Ectodermal cell (in vitro differentiated cells): ENCODE data around the gene SLC44A3.

Experiments
- H3K27ac ChIP-seq: 2 replicates; pipeline ENCODE4 v1.7.0; 2013; ENCODE audit warnings: mild to moderate bottlenecking, low read depth, low read length; ENCODE audit not compliant: insufficient read depth, poor library complexity, severe bottlenecking
- H3K27me3 ChIP-seq: 2 replicates; pipeline ENCODE4 v1.7.0; 2013; ENCODE audit warnings: mild to moderate bottlenecking, low read length; ENCODE audit not compliant: insufficient read depth, control insufficient read depth, poor library complexity, severe bottlenecking
- H3K36me3 ChIP-seq: one replicate; pipeline ENCODE4 v1.7.0; 2013; ENCODE audit warnings: low read length; ENCODE audit not compliant: control insufficient read depth, insufficient read depth
- H3K4me1 ChIP-seq: one replicate; pipeline ENCODE4 v1.7.0; 2013; ENCODE audit warnings: low read length; ENCODE audit not compliant: control insufficient read depth, insufficient read depth
- H3K4me3 ChIP-seq: 2 replicates; pipeline ENCODE4 v1.7.0; 2013; ENCODE audit warnings: low read depth, low read length, control low read depth; ENCODE audit not compliant: insufficient read depth
- H3K9me3 ChIP-seq: 2 replicates; pipeline ENCODE4 v1.7.0; 2013; ENCODE audit warnings: mild to moderate bottlenecking, low read length, moderate library complexity; ENCODE audit not compliant: control insufficient read depth
- WGBS, 2 experiments: methylation state at CpG; one replicate each; pipeline ENCODE4 v1.1.7; 2013; ENCODE audit warnings: missing lambda C conversion rate in 2 of 2; 5-methylcytosine and 5-hydroxymethylcytosine counted together

Gene SLC44A3

DNA sequence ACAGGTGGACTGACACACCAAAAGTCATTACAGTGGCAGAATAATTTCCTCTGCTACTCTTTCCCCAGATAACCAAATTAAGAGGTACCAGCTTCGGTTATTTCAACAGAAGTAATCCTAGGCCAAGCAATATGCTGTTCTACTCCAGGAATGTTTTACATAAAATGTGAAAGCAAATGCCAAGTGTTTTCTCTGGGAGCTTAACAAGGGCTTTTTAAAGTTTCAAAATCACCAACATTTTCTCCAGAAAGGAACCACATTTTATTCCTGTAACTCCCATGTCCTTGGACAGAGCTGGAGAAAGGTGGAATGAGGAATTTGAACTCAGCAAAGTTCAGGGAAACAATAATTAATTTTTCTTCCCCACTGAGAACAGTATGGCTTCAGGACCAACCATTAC, 79.6 kb downstream of the SLC44A3 start:
- Histone ChIP-seq H3K36me3 (peaks cover 60% of the 10 kb centered on the region), H3K27me3 (no peaks in the 10 kb centered on the region), H3K4me3 (no peak overlapping the region), H3K4me1 (no peaks in the 10 kb centered on the region), H3K27ac (no peak overlapping the region), H3K9me3 (no peaks in the 10 kb centered on the region)
- 93 to 94% methylated on average over 1 of the region's 1 CpG for WGBS, 2 experiments

GRCh38 chr1:94901841-94902240, 81.7 kb downstream of the SLC44A3 start:
- Histone ChIP-seq H3K27me3 (no peaks in the 10 kb centered on the region), H3K4me1 (no peaks in the 10 kb centered on the region), H3K27ac (no peak overlapping the region), H3K9me3 (no peaks in the 10 kb centered on the region), H3K4me3 (no peak overlapping the region), H3K36me3 (peaks cover 45% of the 10 kb centered on the region)
- 95 to 96% methylated on average over 4 of the region's 4 CpGs for whole genome bisulfite sequencing, 2 experiments

DNA sequence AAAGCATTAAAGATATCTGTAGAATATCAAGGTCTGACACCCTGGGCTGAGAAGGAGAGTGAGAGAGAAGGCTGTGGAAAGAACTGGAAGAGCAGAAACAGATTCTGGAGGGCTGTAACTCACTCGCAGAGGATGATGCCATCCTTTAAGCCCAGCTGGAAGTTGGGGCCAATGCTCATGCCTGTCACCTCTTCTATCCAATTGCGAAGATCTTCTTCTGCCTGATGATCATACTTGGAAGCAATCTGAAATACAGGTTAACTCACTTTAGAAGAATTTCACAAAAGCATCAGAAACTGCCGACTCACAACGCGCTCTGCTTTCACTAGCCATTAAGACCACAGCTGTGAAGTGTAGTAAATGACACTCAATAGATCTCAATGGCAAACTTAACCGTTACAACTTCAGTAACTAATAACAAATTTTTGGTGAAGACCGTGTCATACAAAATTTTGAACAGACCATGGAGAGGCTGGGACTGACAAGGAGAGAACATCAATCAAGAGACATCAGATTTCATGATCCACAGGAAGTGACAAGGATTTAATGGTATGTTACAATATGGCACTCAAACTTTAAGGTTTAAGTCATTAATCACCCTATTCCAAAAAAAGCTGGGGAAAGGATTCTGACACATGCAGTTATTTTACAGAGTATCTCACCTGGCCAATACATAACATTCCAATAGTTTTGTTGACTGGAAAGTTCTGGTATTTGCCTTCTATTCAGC, 83.3 kb downstream of the SLC44A3 start:
- no peak overlapping the region for H3K27ac ChIP-seq
- WGBS, 2 experiments, result 93% methylated on average over 6 to 7 of the region's 7 CpGs
- no peaks in the 10 kb centered on the region for H3K9me3 ChIP-seq
- no peaks in the 10 kb centered on the region for H3K27me3 ChIP-seq
- no peaks in the 10 kb centered on the region for H3K4me1 ChIP-seq
- H3K36me3 ChIP-seq, result peaks cover 42% of the 10 kb centered on the region
- H3K4me3 ChIP-seq, result no peak overlapping the region

- H3K36me3 ChIP-seq, result peaks cover 27% of the 10 kb centered on the region
- H3K27me3 ChIP-seq, result no peaks in the 10 kb centered on the region
- H3K4me3 ChIP-seq, result no peak overlapping the region
- peaks cover 6% of the 10 kb centered on the region for H3K4me1 ChIP-seq
- H3K9me3 ChIP-seq, result no peaks in the 10 kb centered on the region
- H3K27ac ChIP-seq, result no peak overlapping the region
- 96 to 97% methylated on average over 4 of the region's 4 CpGs for WGBS, 2 experiments
Observed at GRCh38 chr1:94905207-94905606, 85.0 kb downstream of the SLC44A3 start.

GRCh38 chr1:94906382-94906781, 86.2 kb downstream of the SLC44A3 start:
- H3K36me3 ChIP-seq, result peaks cover 22% of the 10 kb centered on the region
- no peak overlapping the region for H3K4me3 ChIP-seq
- H3K27me3 ChIP-seq, result no peaks in the 10 kb centered on the region
- peaks cover 6% of the 10 kb centered on the region for H3K4me1 ChIP-seq
- H3K9me3 ChIP-seq, result no peaks in the 10 kb centered on the region
- no peak overlapping the region for H3K27ac ChIP-seq
- WGBS, 2 experiments, result 94 to 98% methylated on average over 3 to 4 of the region's 5 CpGs

GRCh38 chr1:94907136-94907535, 87.0 kb downstream of the SLC44A3 start:
- WGBS, 2 experiments, result 96 to 98% methylated on average over 3 of the region's 3 CpGs
- Histone ChIP-seq H3K4me3 (no peak overlapping the region), H3K9me3 (no peaks in the 10 kb centered on the region), H3K27ac (no peak overlapping the region), H3K36me3 (peaks cover 15% of the 10 kb centered on the region), H3K27me3 (no peaks in the 10 kb centered on the region), H3K4me1 (peaks cover 6% of the 10 kb centered on the region)

- H3K36me3 ChIP-seq, result peaks cover 8% of the 10 kb centered on the region
- WGBS, 2 experiments, result 79 to 82% methylated on average over 7 of the region's 7 CpGs
Observed at GRCh38 chr1:94908190-94908589, 88.0 kb downstream of the SLC44A3 start.

GRCh38 chr1:94908965-94909364, 88.8 kb downstream of the SLC44A3 start:
- no peaks in the 10 kb centered on the region for H3K9me3 ChIP-seq
- H3K4me3 ChIP-seq, result no peak overlapping the region
- WGBS, 2 experiments, result 86 to 95% methylated on average over 1 to 2 of the region's 2 CpGs
- peaks cover 6% of the 10 kb centered on the region for H3K4me1 ChIP-seq
- peaks cover 7% of the 10 kb centered on the region for H3K36me3 ChIP-seq
- H3K27me3 ChIP-seq, result no peaks in the 10 kb centered on the region
- no peak overlapping the region for H3K27ac ChIP-seq

More at GRCh38 chr1:94908190-94908589, 88.0 kb downstream of the SLC44A3 start:
- Histone ChIP-seq H3K27ac (no peak overlapping the region), H3K4me3 (no peak overlapping the region), H3K27me3 (no peaks in the 10 kb centered on the region), H3K9me3 (no peaks in the 10 kb centered on the region), H3K4me1 (peaks cover 6% of the 10 kb centered on the region)

DNA sequence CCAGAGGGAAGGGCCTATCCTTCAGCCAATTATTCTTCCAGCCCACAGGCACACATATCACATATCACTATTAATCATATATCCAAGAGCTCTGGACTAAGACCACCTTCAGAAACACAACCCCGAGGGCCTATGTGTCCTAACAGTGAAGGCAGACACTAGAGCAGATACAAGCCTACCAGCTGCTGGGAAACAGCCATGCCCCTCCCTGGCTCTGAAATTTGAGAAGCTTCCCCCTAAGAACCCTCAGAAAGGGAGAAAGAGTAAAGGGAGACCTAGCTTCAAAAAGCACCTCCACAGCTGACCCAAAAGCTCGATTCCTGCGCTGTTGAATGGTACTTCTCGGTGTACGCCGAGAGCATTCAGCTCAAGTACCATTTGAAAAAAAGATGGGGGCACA, 89.3 kb downstream of the SLC44A3 start:
- Histone ChIP-seq H3K36me3 (peaks cover 7% of the 10 kb centered on the region), H3K27me3 (no peaks in the 10 kb centered on the region), H3K9me3 (no peaks in the 10 kb centered on the region), H3K27ac (no peak overlapping the region), H3K4me1 (peaks cover 6% of the 10 kb centered on the region), H3K4me3 (no peak overlapping the region)
- 74 to 81% methylated on average over 6 of the region's 6 CpGs for WGBS, 2 experiments

GRCh38 chr1:94912263-94913184, 92.4 kb downstream of the SLC44A3 start:
- H3K4me1 ChIP-seq, result peaks cover 6% of the 10 kb centered on the region
- WGBS, 2 experiments, result 75 to 84% methylated on average over 7 to 9 of the region's 9 CpGs
- peaks cover 7% of the 10 kb centered on the region for H3K36me3 ChIP-seq
- H3K27ac ChIP-seq, result no peak overlapping the region
- H3K9me3 ChIP-seq, result no peaks in the 10 kb centered on the region
- H3K27me3 ChIP-seq, result no peaks in the 10 kb centered on the region
- no peak overlapping the region for H3K4me3 ChIP-seq
